GM19193 (cell line): Measurements from ENCODE around the gene RNF130.

Experiments
- POLR2A ChIP-seq: IDR thresholded peaks from 4 replicates; pipeline ENCODE4 v1.6.1; 2011; ENCODE audit not compliant: insufficient read depth, insufficient read length; ENCODE audit errors: extremely low read depth

Gene RNF130

DNA sequence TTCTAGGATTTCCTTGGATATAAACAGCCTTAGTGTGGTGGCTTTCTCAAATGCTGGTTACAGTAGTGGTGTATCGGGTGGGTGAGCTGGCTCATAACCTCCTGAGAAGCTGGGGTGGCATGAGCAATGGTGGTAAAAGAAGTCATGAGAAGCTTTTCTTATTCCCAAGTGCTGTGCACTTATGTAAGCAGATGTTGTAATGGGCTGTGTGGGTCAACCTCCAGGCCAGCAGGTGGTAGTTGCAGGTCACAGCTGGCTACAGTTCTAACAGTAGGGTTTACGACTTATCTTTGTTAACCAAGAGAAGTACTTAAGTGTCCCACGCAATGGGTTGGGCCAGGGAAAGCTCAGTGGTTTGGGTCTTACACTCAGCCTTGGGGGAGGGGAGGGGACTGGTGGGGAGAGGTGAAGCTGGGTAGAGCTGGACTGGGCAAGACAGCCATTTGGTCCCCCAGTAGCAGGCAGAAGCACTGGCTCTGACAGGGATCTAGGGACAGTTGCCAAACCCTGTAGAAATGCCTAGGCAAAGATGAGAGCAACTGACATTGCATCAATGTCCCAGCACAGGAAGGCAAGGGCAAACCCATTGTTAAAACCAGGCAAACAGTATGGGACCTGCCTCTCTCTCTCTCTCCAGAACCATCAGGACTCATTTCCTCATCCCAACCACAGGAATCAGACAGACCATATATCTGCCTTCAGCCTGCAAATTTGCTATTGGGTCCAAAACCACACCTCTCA is 76.8 kb downstream of the RNF130 start:
- no peak for TF ChIP-seq POLR2A

DNA sequence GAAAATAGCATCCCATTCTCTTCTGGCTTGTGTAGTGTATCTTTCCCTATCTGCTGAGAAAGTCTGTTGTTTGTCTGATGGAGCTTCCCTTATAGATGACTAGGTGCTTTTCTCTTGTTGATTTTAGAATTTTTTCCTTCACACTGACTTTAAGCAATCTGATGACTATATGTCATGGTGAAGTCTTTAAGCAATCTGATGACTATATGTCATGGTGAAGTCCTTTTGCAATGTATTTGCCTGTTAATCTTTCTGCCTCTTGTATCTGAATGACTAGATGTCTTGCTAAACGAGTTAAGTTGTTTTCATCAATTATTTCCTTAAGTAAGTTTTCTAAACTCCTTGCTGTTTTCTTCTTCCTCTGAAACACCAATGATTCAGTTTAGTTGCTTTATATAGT is 80.5 kb downstream of the RNF130 start:
- TF ChIP-seq POLR2A: no peak

DNA sequence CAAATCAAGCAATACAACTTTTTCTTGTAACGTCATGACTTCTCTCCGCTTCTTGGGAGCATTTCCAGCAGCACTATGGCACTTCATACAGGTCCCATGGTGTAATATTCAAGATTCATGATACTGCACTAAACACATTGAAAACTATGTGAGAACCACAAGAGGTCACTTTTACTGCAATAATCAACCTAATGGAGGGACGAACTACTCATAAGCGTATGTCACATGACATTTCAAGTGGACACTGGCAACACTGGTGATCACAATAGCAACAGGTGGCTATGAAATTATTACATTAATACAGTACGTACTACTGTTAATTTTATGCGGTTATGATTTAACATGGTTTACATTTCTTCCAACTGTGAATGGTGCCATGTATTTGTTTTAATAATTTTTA is 85.2 kb downstream of the RNF130 start:
- no peak for TF ChIP-seq POLR2A

DNA sequence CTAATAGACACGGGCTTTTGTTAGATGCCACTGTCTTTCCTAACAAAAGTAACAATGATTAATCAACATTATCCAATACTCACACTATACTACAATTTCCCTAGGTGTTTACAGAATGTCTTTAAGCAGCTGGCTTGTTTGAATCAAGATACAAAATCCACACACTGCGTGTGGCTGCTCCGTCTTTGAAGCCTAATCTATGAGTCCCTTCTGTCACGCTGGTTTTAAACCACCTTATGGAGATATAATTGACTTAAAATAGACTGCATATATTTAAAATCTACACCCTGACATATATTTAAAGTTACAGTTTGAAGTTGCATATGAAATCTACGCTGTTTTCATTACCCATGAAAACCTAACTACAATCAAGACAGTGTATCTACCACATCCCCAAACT is 89.9 kb downstream of the RNF130 start:
- no peak for TF ChIP-seq POLR2A

DNA sequence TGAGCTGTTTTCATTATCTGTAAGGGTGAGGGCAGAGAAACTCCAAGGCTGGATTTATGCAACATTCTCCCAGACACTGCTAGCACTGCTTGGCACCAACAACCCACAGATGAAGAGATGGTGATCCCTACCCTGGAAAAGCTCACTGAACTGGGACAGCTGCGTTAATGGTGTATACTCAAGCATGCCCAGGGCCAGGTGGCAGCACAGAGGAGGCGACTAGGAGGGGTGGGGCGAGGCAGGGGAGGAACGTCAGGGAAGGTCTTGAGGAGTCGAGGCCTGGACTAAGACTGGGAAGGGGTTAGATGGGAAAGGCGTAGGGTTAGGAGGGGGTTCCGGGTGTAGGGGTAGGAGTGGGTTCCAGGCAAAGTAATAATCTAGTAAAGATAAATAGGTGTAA is 90.8 kb downstream of the RNF130 start:
- TF ChIP-seq POLR2A: no peak

DNA sequence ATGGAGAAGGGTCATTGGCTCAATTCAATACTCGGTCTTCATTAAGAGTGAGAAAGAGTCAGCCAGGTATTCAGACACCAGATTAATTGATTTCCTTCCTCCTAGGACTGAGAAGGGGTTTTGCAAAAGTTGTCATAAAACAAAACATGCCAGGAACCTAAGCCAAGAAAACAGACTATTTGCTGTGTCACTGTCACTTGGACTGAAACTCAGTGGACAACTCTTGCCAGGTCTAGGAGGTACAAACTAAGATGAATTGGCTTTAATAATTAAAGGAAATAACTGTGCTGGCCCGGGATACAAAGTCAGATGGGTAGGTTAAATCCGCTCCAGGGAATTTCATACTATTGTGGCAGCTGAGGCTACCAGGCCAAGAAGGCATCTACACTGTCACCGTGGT is 92.8 kb downstream of the RNF130 start:
- no peak for TF ChIP-seq POLR2A

DNA sequence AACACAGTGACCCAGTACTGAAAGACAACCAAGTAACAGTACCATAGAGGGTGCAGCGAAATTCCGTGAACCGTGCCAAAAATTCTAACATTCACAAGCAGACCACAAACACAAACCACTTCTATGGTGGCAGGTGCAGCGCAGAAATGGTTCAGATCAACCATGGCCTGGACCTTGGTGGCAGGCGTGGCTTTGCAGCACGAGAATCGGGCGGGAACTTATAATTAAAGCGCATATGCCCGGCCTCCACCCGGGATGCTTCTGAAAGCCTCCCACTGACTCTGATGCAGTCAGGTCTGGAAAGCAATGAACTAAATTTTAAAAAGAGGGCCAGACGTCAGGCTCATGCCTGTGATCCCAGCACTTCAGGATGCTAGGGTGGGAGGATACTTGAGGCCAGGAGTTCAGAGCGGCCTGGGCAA is 95.8 kb downstream of the RNF130 start:
- no peak for TF ChIP-seq POLR2A

DNA sequence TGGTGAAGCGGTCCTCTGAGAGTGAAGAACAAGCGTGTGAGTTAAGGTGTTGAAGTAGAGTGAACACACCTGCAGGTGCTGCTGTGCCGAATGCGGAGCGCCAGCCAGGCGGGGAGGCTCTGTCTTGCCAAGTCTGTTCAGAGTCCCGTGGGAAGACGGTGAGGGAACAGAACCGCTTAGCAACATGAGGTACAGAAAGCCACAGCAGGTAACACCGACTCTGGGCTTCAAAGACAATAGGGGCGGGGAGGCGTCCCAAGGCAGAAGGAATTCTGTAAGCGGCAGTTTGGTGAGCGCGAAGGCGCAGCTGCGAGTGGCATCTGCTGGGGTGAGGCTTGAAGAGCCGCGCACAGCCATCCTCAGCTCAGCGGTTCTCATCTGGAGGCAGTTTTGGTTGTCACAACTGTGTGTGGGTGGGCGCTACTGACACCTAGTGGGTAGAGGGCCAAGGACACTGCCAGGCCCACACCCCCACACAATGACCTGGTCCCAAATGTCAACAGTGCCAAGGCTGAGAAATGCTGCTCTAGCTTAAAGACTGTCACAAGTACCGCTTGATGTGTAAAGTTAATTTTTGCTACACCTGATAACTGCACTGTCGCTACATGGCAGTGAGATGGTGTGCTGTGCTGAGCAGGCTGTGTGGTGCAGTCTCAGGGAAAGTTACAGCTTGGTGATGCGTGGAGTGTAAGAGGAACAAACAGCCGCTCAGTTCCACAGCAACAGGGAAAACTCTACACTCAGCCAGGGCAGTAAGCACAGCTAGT is 96.4 kb downstream of the RNF130 start:
- TF ChIP-seq POLR2A: no peak

DNA sequence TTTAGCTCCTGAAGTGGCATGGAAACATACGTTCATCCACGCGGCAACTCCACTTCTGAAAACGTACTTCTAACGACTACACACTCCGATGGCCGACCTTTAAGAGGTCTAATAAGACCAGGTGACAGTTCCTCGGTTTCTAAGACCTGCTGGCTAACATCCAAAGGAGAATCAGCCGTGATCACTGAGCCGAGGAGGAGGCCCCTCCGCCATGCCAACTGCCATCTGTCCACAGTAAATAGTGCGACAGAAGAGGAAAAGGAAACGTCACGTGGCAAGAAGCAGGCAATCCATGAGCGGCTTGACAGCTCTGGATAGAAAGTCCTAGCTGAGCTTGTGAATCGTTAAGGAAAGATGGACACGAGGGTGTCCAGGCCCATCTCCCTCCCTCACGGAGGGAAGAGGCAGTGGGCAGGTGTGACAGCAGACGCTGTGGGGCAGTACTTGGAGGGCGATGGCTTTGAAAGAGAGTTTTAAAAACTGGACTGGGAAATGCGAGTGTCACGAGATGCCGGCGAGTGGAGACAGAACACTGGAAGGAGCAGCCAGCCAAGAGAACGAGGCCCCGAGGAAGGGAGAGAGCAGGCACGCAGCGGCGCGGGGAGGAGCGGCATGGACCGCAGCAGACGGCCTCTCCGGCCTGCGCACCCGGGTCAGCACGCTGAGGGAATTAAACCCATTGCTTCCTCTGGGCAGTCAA is 97.2 kb downstream of the RNF130 start:
- no peak for TF ChIP-seq POLR2A

DNA sequence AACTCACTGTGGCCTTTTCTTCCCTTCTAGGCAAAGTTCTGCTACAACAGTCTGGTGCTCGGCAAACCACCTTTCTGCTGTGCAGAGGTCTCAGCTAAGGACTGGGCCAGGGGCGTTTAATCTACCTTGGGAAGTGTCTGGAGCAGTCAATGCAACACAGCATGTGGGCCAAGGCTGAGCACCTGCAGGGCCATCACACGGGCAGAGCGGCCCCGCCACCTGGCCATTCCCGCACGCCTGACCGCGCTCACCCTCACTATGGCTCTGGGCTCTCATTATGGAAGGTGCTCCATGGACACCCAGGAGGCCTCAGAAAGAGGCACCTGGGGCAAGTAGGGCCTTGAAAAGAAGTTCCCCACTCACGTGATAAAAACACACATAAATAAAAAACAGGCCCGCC is 98.2 kb downstream of the RNF130 start:
- no peak for TF ChIP-seq POLR2A

DNA sequence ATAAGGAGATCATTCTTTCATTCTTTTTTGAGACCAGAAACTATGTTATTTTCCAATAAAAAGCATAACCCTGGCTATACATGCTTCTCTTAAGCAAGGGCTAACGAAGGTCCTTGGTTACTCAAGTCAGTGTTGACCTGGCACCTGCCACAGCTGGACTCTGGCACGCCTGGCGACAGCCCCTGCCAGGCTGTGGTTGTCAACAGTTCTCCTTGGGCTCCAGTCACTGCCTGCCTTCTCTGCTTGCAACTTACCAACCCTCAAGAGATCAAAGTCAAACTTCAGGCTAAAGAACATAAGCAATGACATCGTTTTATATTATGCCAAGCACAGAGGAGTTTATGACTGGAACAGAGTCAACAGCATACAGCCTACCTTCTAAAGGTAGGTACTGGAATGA is 102.4 kb downstream of the RNF130 start:
- TF ChIP-seq POLR2A: no peak

DNA sequence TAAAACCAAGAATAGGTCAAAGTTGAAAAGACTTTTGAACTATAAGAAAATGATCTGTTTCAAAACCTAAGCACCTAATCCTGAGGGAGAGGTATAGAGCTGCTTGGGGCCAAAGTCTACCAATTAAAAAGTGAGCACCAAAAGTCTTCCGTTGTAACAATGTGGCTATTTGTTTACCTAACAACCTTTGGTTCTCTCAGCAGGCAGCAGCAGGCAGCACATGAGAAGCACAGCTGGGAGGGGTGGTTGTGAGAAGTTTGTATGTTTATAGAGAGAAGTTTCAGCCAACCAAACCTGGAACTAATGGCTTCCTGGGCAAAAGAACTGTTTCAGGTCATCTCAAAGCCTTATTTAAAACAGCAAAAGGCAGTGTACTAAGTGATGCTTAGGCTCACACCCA is 104.1 kb downstream of the RNF130 start:
- no peak for TF ChIP-seq POLR2A

DNA sequence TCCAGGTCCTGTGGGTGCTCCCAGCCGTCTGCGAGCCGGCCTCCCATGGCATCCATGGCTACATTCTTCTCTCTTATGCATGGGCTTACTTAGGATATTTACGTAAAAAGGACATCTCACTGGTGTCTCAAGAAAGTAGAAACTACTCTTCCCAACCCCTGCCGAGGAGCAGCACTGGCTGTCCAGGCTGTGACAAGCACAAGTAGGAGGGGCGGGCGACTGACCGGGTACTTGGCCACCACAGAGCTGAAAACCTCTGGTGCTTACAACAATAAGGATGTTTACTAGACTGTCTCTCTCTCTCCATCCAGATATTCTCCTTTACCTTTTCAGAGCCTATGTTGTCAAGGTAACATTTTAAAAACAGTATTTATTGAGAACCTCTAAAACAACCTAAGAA is 107.5 kb downstream of the RNF130 start:
- no peak for TF ChIP-seq POLR2A

DNA sequence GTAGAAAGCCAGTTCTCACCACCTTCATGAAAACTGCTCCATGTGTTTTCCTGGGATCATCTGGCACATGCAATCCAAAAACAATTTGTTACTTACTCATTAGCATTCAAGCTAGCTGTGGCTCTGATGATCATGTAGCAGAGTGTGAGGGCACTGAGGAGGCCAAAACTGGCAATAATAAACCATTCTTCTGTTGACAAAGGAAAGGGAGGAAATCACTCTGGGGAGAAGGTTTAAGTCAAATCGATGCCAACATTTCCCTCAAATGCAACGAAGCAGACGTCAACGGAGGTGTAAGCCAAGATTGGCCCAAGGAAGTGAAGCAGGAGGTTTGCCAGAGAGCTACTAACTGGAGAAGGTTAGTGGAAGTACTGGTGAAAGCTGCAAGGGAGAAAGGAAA is 108.2 kb downstream of the RNF130 start:
- TF ChIP-seq POLR2A: no peak

DNA sequence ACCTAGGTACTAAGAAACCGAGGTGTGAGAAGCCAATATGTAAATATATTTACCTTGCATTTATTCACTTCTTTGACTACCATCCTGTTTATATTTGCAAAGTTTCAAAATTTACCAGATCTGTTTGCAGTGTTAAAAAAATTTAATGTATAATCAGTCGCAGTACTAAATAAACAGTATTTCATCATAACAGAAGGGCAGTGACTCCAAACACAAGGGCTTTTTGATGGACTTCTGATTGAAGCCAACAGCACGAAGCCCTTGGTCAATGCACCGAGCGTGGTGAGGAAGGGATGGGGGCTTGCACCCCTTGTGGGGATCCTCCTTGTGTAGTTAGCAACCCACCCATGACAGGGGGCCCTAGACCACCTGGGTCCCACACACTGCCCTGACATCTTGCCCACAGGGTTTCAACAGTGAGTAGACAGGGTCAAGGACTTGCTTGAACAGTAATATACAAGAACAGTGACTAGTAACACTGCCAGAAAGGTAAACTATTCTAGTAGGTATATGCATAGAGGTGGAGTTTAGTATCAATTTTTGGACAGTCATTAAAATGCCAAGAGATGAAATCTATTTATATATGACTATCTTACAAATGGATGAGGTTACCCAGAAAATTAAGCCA is 111.2 kb downstream of the RNF130 start:
- TF ChIP-seq POLR2A: no peak
